GM12878 (cell line): Measurements from ENCODE around the gene LHX2.

ENCODE experiments used
- CEBPZ ChIP-seq: fragments of 150-350 bp; IDR thresholded peaks from 2 replicates; pipeline ENCODE4 v1.6.1; 2016; ENCODE audit warnings: low read depth, low read length
- CTCF ChIP-seq, 3 experiments: IDR thresholded peaks in 2 of 3; conservative IDR thresholded peaks in 1 of 3; 2 replicates each; pipeline ENCODE4 v1.5.1; 2011; ENCODE audit warnings: low read depth in 3 of 3, low read length in 3 of 3, mild to moderate bottlenecking in 3 of 3, control low read depth in 2 of 3, moderate library complexity in 2 of 3, inconsistent platforms in 1 of 3, mixed read lengths in 1 of 3; ENCODE audit not compliant: control insufficient read depth in 2 of 3, insufficient read depth in 1 of 3; ENCODE audit errors: extremely low read depth in 1 of 3
- GABPA ChIP-seq: IDR thresholded peaks from 2 replicates; pipeline ENCODE4 v1.6.1; 2014; ENCODE audit warnings: antibody characterized with exemption, low read depth, mild to moderate bottlenecking, inconsistent platforms
- NFYA ChIP-seq: IDR thresholded peaks from 2 replicates; pipeline ENCODE4 v1.6.1; 2011; ENCODE audit warnings: low read depth, mild to moderate bottlenecking, low read length, improper control_type of control experiment, borderline replicate concordance
- RCOR1 ChIP-seq: conservative IDR thresholded peaks from 2 replicates; pipeline ENCODE4 v1.6.1; 2012; ENCODE audit warnings: low read depth, low read length, improper control_type of control experiment
- ZBTB33 ChIP-seq: fragments of 450-650 bp; IDR thresholded peaks from 2 replicates; pipeline ENCODE4 v1.6.1; 2017; ENCODE audit warnings: mild to moderate bottlenecking

- TF ChIP-seq ZBTB33 (no peak), NFYA (no peak), RCOR1 (no peak), CTCF (IDR thresholded peaks at IDR 0.05 in 2 of 3, conservative IDR thresholded peaks at IDR 0.05 in 1 of 3; ENCODE audit: control insufficient read depth in 2 of 3, extremely low read depth in 1 of 3, insufficient read depth in 1 of 3, low read depth in 3 of 3, low read length in 3 of 3) (no peak), CEBPZ (no peak), GABPA (no peak)
Measured at GRCh38 chr9:124008694-124009530, 2.7 kb upstream of the LHX2 start.
